Measurements from ENCODE around the gene FAM131A.

Gene FAM131A

DNA sequence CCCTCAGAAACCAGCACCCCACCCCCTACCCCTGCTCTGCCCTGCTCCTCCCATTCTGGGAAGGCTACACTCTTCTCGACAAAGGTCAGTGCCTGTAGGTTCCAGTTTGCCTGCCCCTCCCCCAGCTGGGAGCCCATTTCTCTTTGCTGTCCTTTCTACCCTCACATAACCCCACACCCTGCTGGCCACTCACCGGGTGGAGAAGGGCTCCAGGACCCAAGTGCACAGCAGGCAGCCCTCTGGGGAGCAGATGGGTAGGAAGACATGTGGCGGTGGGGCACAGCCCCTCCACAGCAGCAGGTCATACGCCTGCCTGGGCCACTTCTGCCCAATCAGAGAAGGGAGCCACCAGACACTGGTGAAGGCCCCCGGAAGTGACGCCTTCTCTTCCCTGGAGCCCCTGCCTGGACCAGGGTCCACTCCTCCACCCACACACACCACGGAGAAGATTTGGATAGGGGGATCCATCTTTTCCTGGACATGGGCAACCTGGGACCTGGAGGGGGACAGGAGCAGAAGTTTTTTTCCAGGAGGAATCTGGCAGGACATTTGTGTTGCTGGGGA is 40.6 kb downstream of the FAM131A start, which contains the start of gene THPO:
Gene THPO, minus strand, starts transcription at position 326 of the 564 bp plus-strand sequence. CDS start 1,948 bp downstream, outside the sequence.
- DNase-seq (ENCODE audit: low read depth, low spot score), result no peak

GRCh38 chr3:184378651-184379357 is 41.4 kb downstream of the FAM131A start:
- DNase-seq (ENCODE audit: low read depth, low spot score), result no peak

GRCh38 chr3:184379358-184380184 is 42.2 kb downstream of the FAM131A start, which contains the start of gene CHRD:
Gene CHRD (plus strand): TSS chr3:184380054. CDS start chr3:184380319, 265 bp downstream.
- DNase-seq (ENCODE audit: low read depth, low spot score), result no peak

- DNase-seq (ENCODE audit: low read depth, low spot score), result no peak
Observed at GRCh38 chr3:184380185-184380626, 42.8 kb downstream of the FAM131A start.

DNA sequence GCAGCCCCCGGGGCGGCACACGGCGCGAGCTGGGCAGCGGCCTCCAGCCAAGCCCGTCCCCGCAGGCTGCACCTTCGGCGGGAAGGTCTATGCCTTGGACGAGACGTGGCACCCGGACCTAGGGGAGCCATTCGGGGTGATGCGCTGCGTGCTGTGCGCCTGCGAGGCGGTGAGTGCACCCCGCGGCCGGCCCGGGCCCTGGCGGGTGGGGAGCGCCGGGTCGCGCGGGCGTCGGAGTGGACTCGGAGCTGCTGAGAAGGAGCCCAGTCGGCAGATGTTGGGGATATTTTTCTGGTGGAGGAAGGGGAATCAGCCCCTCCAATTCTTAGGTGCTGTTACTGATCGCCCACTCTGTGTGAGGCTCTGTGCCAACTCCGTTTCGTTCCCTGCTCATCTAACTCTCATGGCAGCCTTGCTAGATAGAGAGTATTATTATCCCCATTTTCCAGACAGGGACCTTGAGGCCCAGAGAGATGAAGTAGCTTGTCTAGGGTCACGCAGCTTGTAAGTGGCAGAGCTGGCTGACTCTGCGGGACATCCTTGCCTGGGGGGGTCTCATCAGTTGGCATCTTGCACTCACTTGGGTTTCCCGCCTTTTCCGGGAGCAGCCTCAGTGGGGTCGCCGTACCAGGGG is 43.3 kb downstream of the FAM131A start:
- DNase-seq (ENCODE audit: low read depth, low spot score), result no peak

- DNase-seq (ENCODE audit: low read depth, low spot score), result no peak
Observed at GRCh38 chr3:184381261-184382224, 44.1 kb downstream of the FAM131A start.

DNA sequence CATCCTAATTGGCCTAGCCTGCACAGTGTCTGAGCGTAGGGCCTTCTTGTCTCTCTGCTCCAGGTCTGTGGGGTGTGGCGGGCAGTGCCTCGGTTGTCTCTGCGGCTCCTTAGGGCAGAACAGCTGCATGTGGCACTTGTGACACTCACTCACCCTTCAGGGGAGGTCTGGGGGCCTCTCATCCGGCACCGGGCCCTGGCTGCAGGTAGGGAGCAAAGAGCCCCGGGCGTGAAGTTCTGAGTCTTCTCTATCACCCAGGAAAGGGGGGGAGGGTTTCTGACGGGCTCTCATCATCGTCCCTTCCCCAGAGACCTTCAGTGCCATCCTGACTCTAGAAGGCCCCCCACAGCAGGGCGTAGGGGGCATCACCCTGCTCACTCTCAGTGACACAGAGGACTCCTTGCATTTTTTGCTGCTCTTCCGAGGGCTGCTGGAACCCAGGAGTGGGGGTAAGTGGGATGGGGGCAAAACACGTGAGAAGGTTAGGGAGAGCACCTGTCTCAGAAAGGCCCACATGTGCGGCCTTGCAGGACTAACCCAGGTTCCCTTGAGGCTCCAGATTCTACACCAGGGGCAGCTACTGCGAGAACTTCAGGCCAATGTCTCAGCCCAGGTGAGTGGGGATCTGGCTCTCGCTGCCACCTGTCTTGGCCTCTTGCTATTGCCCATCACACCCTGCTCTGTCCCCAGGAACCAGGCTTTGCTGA is 45.1 kb downstream of the FAM131A start:
- no peak for DNase-seq (ENCODE audit: low read depth, low spot score)

DNA sequence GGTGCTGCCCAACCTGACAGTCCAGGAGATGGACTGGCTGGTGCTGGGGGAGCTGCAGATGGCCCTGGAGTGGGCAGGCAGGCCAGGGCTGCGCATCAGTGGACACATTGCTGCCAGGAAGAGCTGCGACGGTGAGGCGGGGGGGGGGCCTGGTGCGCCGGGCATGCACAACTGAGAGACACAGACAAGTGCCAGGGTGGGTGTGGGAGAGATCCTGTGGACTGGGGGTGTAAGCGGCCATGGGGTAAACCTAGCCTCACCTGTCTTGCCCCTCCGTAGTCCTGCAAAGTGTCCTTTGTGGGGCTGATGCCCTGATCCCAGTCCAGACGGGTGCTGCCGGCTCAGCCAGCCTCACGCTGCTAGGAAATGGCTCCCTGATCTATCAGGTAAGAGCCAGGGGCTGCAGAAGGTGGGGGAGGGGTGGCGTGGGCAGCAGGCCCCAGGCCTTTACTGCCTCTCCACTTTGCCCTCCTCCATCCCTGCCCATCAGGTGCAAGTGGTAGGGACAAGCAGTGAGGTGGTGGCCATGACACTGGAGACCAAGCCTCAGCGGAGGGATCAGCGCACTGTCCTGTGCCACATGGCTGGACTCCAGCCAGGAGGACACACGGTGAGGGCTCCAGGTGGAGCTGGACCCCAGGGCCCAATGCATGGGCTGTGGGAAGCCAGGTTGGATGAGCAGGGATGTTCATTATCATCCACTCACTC is 45.8 kb downstream of the FAM131A start:
- DNase-seq (ENCODE audit: low read depth, low spot score), result no peak

GRCh38 chr3:184384342-184384741 is 46.9 kb downstream of the FAM131A start:
- no peak for DNase-seq (ENCODE audit: low read depth, low spot score)

- no peak for DNase-seq (ENCODE audit: low read depth, low spot score)
Observed at GRCh38 chr3:184384856-184385422, 47.5 kb downstream of the FAM131A start.

DNA sequence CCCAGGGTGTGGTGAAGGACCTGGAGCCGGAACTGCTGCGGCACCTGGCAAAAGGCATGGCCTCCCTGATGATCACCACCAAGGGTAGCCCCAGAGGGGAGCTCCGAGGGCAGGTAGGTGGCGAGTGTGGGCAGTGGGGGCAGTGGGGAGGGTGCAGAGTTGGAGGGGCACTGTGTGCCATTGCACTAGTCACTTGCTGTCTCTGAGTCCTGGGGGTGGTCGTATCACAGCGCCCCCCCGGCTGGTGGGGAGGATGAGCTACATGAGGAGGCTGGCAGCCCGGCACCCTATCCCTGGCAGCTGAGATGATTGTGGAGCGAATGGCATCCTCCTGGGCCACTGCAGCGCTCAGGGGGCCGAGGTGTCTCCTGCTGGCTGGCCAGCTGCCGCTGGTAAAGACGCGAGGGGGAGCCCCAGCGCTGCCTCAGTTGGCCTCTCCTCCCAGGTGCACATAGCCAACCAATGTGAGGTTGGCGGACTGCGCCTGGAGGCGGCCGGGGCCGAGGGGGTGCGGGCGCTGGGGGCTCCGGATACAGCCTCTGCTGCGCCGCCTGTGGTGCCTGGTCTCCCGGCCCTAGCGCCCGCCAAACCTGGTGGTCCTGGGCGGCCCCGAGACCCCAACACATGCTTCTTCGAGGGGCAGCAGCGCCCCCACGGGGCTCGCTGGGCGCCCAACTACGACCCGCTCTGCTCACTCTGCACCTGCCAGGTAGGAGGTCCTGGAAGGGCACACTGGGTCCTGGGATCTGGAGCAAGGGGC is 48.8 kb downstream of the FAM131A start:
- DNase-seq (ENCODE audit: low read depth, low spot score), result no peak

GRCh38 chr3:184387174-184387714 is 49.8 kb downstream of the FAM131A start:
- no peak for DNase-seq (ENCODE audit: low read depth, low spot score)

DNA sequence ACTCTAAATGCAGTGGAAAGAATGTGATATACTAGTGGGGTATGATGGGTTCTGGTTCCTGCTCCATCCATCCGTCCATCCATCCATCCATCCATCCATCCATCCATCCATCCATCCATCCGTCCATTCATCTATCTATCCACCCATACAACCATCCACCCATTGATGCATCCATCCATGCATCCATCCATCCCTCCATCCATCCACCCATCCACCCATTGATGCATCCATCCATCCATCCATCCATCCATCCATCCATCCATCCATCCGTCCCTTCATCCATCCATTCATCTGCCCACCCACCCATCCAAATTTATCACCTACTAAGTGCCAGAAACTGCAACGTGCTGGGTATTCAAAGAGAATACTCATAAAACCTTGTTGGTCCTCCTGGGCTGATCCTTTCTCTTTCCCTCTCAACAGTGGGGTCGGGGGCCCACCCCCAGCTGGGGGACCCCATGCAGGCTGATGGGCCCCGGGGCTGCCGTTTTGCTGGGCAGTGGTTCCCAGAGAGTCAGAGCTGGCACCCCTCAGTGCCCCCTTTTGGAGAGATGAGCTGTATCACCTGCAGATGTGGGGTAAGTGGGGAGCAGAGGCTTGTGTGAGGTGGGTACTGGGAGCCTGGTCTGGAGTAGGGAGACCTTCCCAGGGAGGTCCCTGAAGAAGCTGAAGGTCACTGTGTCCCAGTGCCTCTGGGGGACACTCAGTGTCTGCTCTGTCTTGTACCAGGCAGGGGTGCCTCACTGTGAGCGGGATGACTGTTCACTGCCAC is 51.0 kb downstream of the FAM131A start:
- no peak for DNase-seq (ENCODE audit: low read depth, low spot score)

DNA sequence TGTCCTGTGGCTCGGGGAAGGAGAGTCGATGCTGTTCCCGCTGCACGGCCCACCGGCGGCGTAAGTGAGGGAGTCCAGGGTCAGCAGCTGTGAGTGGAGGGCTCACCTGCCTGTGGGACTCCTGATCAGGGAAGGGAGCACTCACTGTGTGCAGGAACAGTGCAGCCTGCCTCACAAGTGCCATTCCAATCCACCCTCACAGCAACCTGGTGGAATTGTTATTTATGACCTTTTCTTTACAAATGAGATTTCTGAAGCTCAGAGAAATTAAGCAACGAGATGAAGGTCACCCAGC is 51.5 kb downstream of the FAM131A start:
- DNase-seq (ENCODE audit: low read depth, low spot score), result no peak

- no peak for DNase-seq (ENCODE audit: low read depth, low spot score)
Observed at GRCh38 chr3:184389384-184389783, 52.0 kb downstream of the FAM131A start.

- DNase-seq (ENCODE audit: low read depth, low spot score), result no peak
Observed at GRCh38 chr3:184389935-184390528, 52.6 kb downstream of the FAM131A start.

GRCh38 chr3:184391266-184391665 is 53.9 kb downstream of the FAM131A start:
- DNase-seq (ENCODE audit: low read depth, low spot score), result no peak
